Measurements from ENCODE around the gene ADAMTS8.

The ADAMTS8 gene

GRCh38 chr11:130428316-130429119 is at the start of gene ADAMTS8:
Gene ADAMTS8 (minus strand): TSS chr11:130428609. CDS start chr11:130428286, 323 bp downstream.
- no peak for DNase-seq

- no peak for DNase-seq
These were observed 49.3 kb upstream of the ADAMTS8 start for GRCh38 chr11:130477586-130478203.

GRCh38 chr11:130476922-130477491 is 48.6 kb upstream of the ADAMTS8 start:
- no peak for DNase-seq

GRCh38 chr11:130476200-130476921 is 48.0 kb upstream of the ADAMTS8 start:
- DNase-seq, result no peak

GRCh38 chr11:130475426-130476053 is 47.1 kb upstream of the ADAMTS8 start:
- no peak for DNase-seq

- DNase-seq, result no peak
These were observed 46.4 kb upstream of the ADAMTS8 start for GRCh38 chr11:130474637-130475400.

- DNase-seq, result no peak
These were observed 45.5 kb upstream of the ADAMTS8 start for GRCh38 chr11:130473795-130474377.

- DNase-seq, result no peak
These were observed 44.8 kb upstream of the ADAMTS8 start for GRCh38 chr11:130473056-130473794.

- no peak for DNase-seq
These were observed 44.1 kb upstream of the ADAMTS8 start for GRCh38 chr11:130472434-130472961.

GRCh38 chr11:130471731-130472433 is 43.5 kb upstream of the ADAMTS8 start:
- DNase-seq, result no peak

- DNase-seq, result no peak
These were observed 42.7 kb upstream of the ADAMTS8 start for GRCh38 chr11:130470832-130471706.

GRCh38 chr11:130469181-130469580 is 40.8 kb upstream of the ADAMTS8 start:
- no peak for DNase-seq

GRCh38 chr11:130467116-130467900 is 38.9 kb upstream of the ADAMTS8 start:
- no peak for DNase-seq

GRCh38 chr11:130465263-130465662 is 36.9 kb upstream of the ADAMTS8 start:
- no peak for DNase-seq

GRCh38 chr11:130464291-130464812 is 35.9 kb upstream of the ADAMTS8 start:
- no peak for DNase-seq

GRCh38 chr11:130462931-130463330 is 34.5 kb upstream of the ADAMTS8 start:
- no peak for DNase-seq

- no peak for DNase-seq
These were observed 33.9 kb upstream of the ADAMTS8 start for GRCh38 chr11:130462101-130462885.
